ENCODE measurements around the gene FBXO31. TPM values are rescaled to one million over a fixed set of nuclear protein-coding genes. Genes with fewer than 3 reads are reported as not detected.

FBXO31 gene
- total and polyA plus RNA-seq, 12 donors, result 19.2 to 106 (median 65.9) TPM

- H3K9me3 ChIP-seq (replicated peaks in 1 of 3), result no peaks in the 10 kb centered on the region
- H3K36me3 ChIP-seq (replicated peaks in 1 of 2), result no peaks in the 10 kb centered on the region
- DNase-seq, result no peak
- no peaks in the 10 kb centered on the region for H3K4me1 ChIP-seq (replicated peaks in 1 of 2)
- H3K27me3 ChIP-seq, result no peaks in the 10 kb centered on the region
- H3K27ac ChIP-seq, result no peak overlapping the region
- no peak overlapping the region for H3K4me3 ChIP-seq
- TF ChIP-seq CTCF (IDR thresholded peaks at IDR 0.05) (no peak), POLR2A (IDR thresholded peaks at IDR 0.05) (no peak)
- intact Hi-C loops (cut with DNase I), result no loop called here
- WGBS, 4 donors, result 34 to 52% (median 49%) methylated on average over 7 of the region's 7 CpGs
Observed at GRCh38 chr16:87288753-87289362, 94.7 kb downstream of the FBXO31 start.

- H3K4me3 ChIP-seq, result no peak overlapping the region
- no peaks in the 10 kb centered on the region for H3K27me3 ChIP-seq
- no peak for DNase-seq
- H3K4me1 ChIP-seq (replicated peaks in 1 of 2), result no peaks in the 10 kb centered on the region
- WGBS, 4 donors, result 57 to 77% (median 76%) methylated on average over 8 of the region's 8 CpGs
- H3K27ac ChIP-seq, result no peak overlapping the region
- H3K36me3 ChIP-seq (replicated peaks in 1 of 2), result no peaks in the 10 kb centered on the region
- TF ChIP-seq CTCF (IDR thresholded peaks at IDR 0.05), result no peak
- TF ChIP-seq POLR2A (IDR thresholded peaks at IDR 0.05), result no peak
- intact Hi-C loops (cut with DNase I), result no loop called here
- H3K9me3 ChIP-seq (replicated peaks in 1 of 3), result no peaks in the 10 kb centered on the region
Observed at GRCh38 chr16:87286839-87287626, 96.5 kb downstream of the FBXO31 start.

GRCh38 chr16:87284183-87284582, 99.4 kb downstream of the FBXO31 start:
- Histone ChIP-seq H3K27ac (no peak overlapping the region), H3K9me3 (replicated peaks in 1 of 3) (no peaks in the 10 kb centered on the region), H3K4me1 (replicated peaks in 1 of 2) (no peaks in the 10 kb centered on the region), H3K36me3 (replicated peaks in 1 of 2) (no peaks in the 10 kb centered on the region), H3K4me3 (no peak overlapping the region), H3K27me3 (no peaks in the 10 kb centered on the region)
- intact Hi-C loops (cut with DNase I), result no loop called here
- no peak for DNase-seq
- TF ChIP-seq CTCF (IDR thresholded peaks at IDR 0.05) (no peak), POLR2A (IDR thresholded peaks at IDR 0.05) (no peak)
- WGBS, 4 donors, result 73 to 91% (median 83%) methylated on average over 2 of the region's 2 CpGs

- DNase-seq, result no peak
- H3K4me3 ChIP-seq, result no peak overlapping the region
- intact Hi-C loops (cut with DNase I), result loop anchor here (2.0 to 10.0 kb wide), 4 partner anchors 204 to 714 kb away; partner anchors contain the start of gene FOXC2 (in 1 of the 2)
- whole genome bisulfite sequencing, 4 donors, result 53 to 70% (median 59%) methylated on average over 18 of the region's 18 CpGs
- TF ChIP-seq CTCF (IDR thresholded peaks at IDR 0.05), result no peak
- no peak for TF ChIP-seq POLR2A (IDR thresholded peaks at IDR 0.05)
- H3K9me3 ChIP-seq (replicated peaks in 1 of 3), result no peaks in the 10 kb centered on the region
- no peak overlapping the region for H3K27ac ChIP-seq
- no peaks in the 10 kb centered on the region for H3K27me3 ChIP-seq
- no peaks in the 10 kb centered on the region for H3K4me1 ChIP-seq (replicated peaks in 1 of 2)
- no peaks in the 10 kb centered on the region for H3K36me3 ChIP-seq (replicated peaks in 1 of 2)
Observed at GRCh38 chr16:87279094-87279658, 104.4 kb downstream of the FBXO31 start.

All from adrenal gland (tissue), 12 donors.